Neuronal stem cell (in vitro differentiated cells): ENCODE results near the gene CXCL13.

ENCODE experiments used
- DNase-seq: peaks from one replicate; pipeline ENCODE4 v3.0.0-alpha.2; 2013; ENCODE audit warnings: low spot score
- H2AFZ ChIP-seq: one replicate; pipeline ENCODE4 v1.6.1; 2013; ENCODE audit warnings: mild to moderate bottlenecking, low read length, inconsistent platforms
- H2AK5ac ChIP-seq: 2 replicates; pipeline ENCODE4 v1.6.1; 2013; ENCODE audit warnings: low read depth, mild to moderate bottlenecking, inconsistent platforms, low read length, moderate library complexity, mixed read lengths
- H2BK120ac ChIP-seq: 2 replicates; pipeline ENCODE4 v1.6.1; 2013; ENCODE audit warnings: low read depth, mild to moderate bottlenecking, inconsistent platforms, low read length, moderate library complexity, mixed read lengths
- H2BK12ac ChIP-seq: one replicate; pipeline ENCODE4 v1.6.1; 2013; ENCODE audit warnings: low read length, inconsistent platforms
- H2BK15ac ChIP-seq: 2 replicates; pipeline ENCODE4 v1.6.1; 2013; ENCODE audit warnings: mild to moderate bottlenecking, low read length, inconsistent platforms, mixed read lengths
- H2BK5ac ChIP-seq: one replicate; pipeline ENCODE4 v1.6.1; 2013; ENCODE audit warnings: inconsistent platforms, mild to moderate bottlenecking, low read length, moderate library complexity
- H3K14ac ChIP-seq: one replicate; pipeline ENCODE4 v1.6.1; 2013; ENCODE audit warnings: low read length, inconsistent platforms
- H3K18ac ChIP-seq: 2 replicates; pipeline ENCODE4 v1.6.1; 2013; ENCODE audit warnings: low read length, inconsistent platforms
- H3K23ac ChIP-seq: 2 replicates; pipeline ENCODE4 v1.6.1; 2013; ENCODE audit warnings: low read depth, mild to moderate bottlenecking, mixed read lengths, low read length, inconsistent platforms; ENCODE audit not compliant: poor library complexity
- H3K27ac ChIP-seq: replicated peaks from 3 replicates; pipeline ENCODE4 v1.5.1; 2013; ENCODE audit warnings: low read length, inconsistent platforms
- H3K27me3 ChIP-seq, 3 experiments: 2 replicates each; pipeline ENCODE4 v1.6.1; 2013; ENCODE audit warnings: low read length in 3 of 3, mild to moderate bottlenecking in 2 of 3, inconsistent platforms in 1 of 3, low read depth in 1 of 3, mixed read lengths in 1 of 3, moderate library complexity in 1 of 3; ENCODE audit not compliant: control insufficient read depth in 3 of 3, insufficient read depth in 3 of 3
- H3K36me3 ChIP-seq, 2 donors: replicated peaks in 1 of 2; 2 replicates each; pipeline ENCODE4 v1.6.1; 2013; ENCODE audit warnings: low read length in 2 of 2; ENCODE audit not compliant: control insufficient read depth in 2 of 2, insufficient read depth in 2 of 2
- H3K4ac ChIP-seq: 2 replicates; pipeline ENCODE4 v1.6.1; 2013; ENCODE audit warnings: inconsistent platforms, mild to moderate bottlenecking, low read length, moderate library complexity
- H3K4me1 ChIP-seq, 2 donors: 1 replicate in 1 of 2; 2 replicates in 1 of 2; pipeline ENCODE4 v1.6.1; 2013; ENCODE audit warnings: low read length in 2 of 2, low read depth in 1 of 2; ENCODE audit not compliant: control insufficient read depth in 2 of 2, insufficient read depth in 1 of 2
- H3K4me2 ChIP-seq: one replicate; pipeline ENCODE4 v1.6.1; 2013; ENCODE audit warnings: mild to moderate bottlenecking, low read length, inconsistent platforms; ENCODE audit not compliant: insufficient read depth, poor library complexity, severe bottlenecking
- H3K4me3 ChIP-seq, 2 donors: 2 replicates each; pipeline ENCODE4 v1.5.1; 2013; ENCODE audit warnings: low read length in 2 of 2, mild to moderate bottlenecking in 2 of 2, inconsistent platforms in 1 of 2, moderate library complexity in 1 of 2
- H3K79me1 ChIP-seq: one replicate; pipeline ENCODE4 v1.6.1; 2013; ENCODE audit warnings: low read depth, mild to moderate bottlenecking, inconsistent platforms, low read length, moderate library complexity
- H3K9ac ChIP-seq: one replicate; pipeline ENCODE4 v1.6.1; 2013; ENCODE audit warnings: mild to moderate bottlenecking, low read depth, low read length, inconsistent platforms; ENCODE audit not compliant: poor library complexity
- H3K9me3 ChIP-seq, 2 donors: replicated peaks in 1 of 2; 2 replicates each; pipeline versions ENCODE3 to v1.6.1; 2013; ENCODE audit warnings: low read length in 2 of 2, mild to moderate bottlenecking in 2 of 2, inconsistent platforms in 1 of 2, low read depth in 1 of 2, mixed read lengths in 1 of 2, moderate library complexity in 1 of 2; ENCODE audit not compliant: control insufficient read depth in 2 of 2, insufficient read depth in 1 of 2
- H4K8ac ChIP-seq: one replicate; pipeline ENCODE4 v1.6.1; 2013; ENCODE audit warnings: low read depth, mild to moderate bottlenecking, inconsistent platforms, low read length, moderate library complexity
- H4K91ac ChIP-seq: one replicate; pipeline ENCODE4 v1.6.1; 2013; ENCODE audit warnings: low read length, low read depth, mild to moderate bottlenecking, inconsistent platforms; ENCODE audit not compliant: poor library complexity
- WGBS, 2 donors: extraction: QIAGEN DNeasy Blood & Tissue Kit; methylation state at CpG; one replicate each; pipeline ENCODE4 v1.1.7; 2013; ENCODE audit warnings: missing lambda C conversion rate in 2 of 2, mixed read lengths in 1 of 2; ENCODE audit not compliant: insufficient read length in 2 of 2, insufficient replicate concordance in 1 of 2; ENCODE audit errors: extremely low coverage in 2 of 2; 5-methylcytosine and 5-hydroxymethylcytosine counted together

The CXCL13 gene

GRCh38 chr4:77593101-77593500 is 12.5 kb upstream of the CXCL13 start:
- H3K79me1 ChIP-seq = no peaks in the 10 kb centered on the region
- no peak overlapping the region for H2AK5ac ChIP-seq
- H2BK120ac ChIP-seq = no peak overlapping the region
- no peak overlapping the region for H3K27ac ChIP-seq
- H3K4me3 ChIP-seq = no peak overlapping the region
- no peak overlapping the region for H3K4me2 ChIP-seq
- H2AFZ ChIP-seq = no peak overlapping the region
- no peak overlapping the region for H2BK15ac ChIP-seq
- no peak overlapping the region for H4K8ac ChIP-seq
- WGBS, 2 donors = no CpG with 5 or more reads among the region's 7 CpGs
- no peak for DNase-seq
- H3K18ac ChIP-seq = no peak overlapping the region
- no peaks in the 10 kb centered on the region for H3K9me3 ChIP-seq
- H4K91ac ChIP-seq = no peak overlapping the region
- H3K23ac ChIP-seq = no peak overlapping the region
- no peak overlapping the region for H3K14ac ChIP-seq
- no peaks in the 10 kb centered on the region for H3K27me3 ChIP-seq
- H3K4ac ChIP-seq = no peak overlapping the region
- H3K4me1 ChIP-seq = peaks cover 0 to 15% of the 10 kb centered on the region in 2 donors
- no peak overlapping the region for H2BK5ac ChIP-seq
- H2BK12ac ChIP-seq = no peak overlapping the region
- H3K9ac ChIP-seq = no peak overlapping the region
- no peaks in the 10 kb centered on the region for H3K36me3 ChIP-seq

- WGBS, 2 donors = no CpG with 5 or more reads among the region's 2 CpGs
- no peak overlapping the region for H2BK120ac ChIP-seq
Measured at GRCh38 chr4:77593993-77594392, 11.6 kb upstream of the CXCL13 start.

GRCh38 chr4:77595364-77595973 is 10.2 kb upstream of the CXCL13 start:
- no peak overlapping the region for H3K9ac ChIP-seq
- no peak overlapping the region for H2BK120ac ChIP-seq
- no peak overlapping the region for H4K91ac ChIP-seq
- no peak overlapping the region for H3K4me3 ChIP-seq
- H3K9me3 ChIP-seq = no peaks in the 10 kb centered on the region
- H3K4me2 ChIP-seq = no peak overlapping the region
- no peak overlapping the region for H3K27ac ChIP-seq
- H2BK12ac ChIP-seq = no peak overlapping the region
- H2AFZ ChIP-seq = no peak overlapping the region
- H3K23ac ChIP-seq = no peak overlapping the region
- H3K27me3 ChIP-seq = no peaks in the 10 kb centered on the region
- no peak overlapping the region for H2AK5ac ChIP-seq
- no peak overlapping the region for H3K18ac ChIP-seq
- no peak overlapping the region for H4K8ac ChIP-seq
- no CpG with 5 or more reads among the region's 4 CpGs for WGBS, 2 donors
- H2BK5ac ChIP-seq = no peak overlapping the region
- no peak overlapping the region for H3K14ac ChIP-seq
- peaks cover 0 to 5% of the 10 kb centered on the region in 2 donors for H3K4me1 ChIP-seq
- no peaks in the 10 kb centered on the region for H3K36me3 ChIP-seq
- no peak overlapping the region for H2BK15ac ChIP-seq
- no peak overlapping the region for H3K4ac ChIP-seq
- H3K79me1 ChIP-seq = no peaks in the 10 kb centered on the region
- no peak for DNase-seq

More at GRCh38 chr4:77593993-77594392, 11.6 kb upstream of the CXCL13 start:
- H3K9ac ChIP-seq = no peak overlapping the region
- H2AFZ ChIP-seq = peak overlapping the region; percentile 39
- no peak overlapping the region for H2AK5ac ChIP-seq
- H2BK15ac ChIP-seq = no peak overlapping the region
- H3K14ac ChIP-seq = no peak overlapping the region
- no peaks in the 10 kb centered on the region for H3K36me3 ChIP-seq
- H2BK5ac ChIP-seq = no peak overlapping the region
- no peak overlapping the region for H3K23ac ChIP-seq
- no peaks in the 10 kb centered on the region for H3K79me1 ChIP-seq
- no peaks in the 10 kb centered on the region for H3K27me3 ChIP-seq
- H3K4me2 ChIP-seq = no peak overlapping the region
- H3K4me3 ChIP-seq = no peak overlapping the region
- no peak overlapping the region for H2BK12ac ChIP-seq
- H3K9me3 ChIP-seq = no peaks in the 10 kb centered on the region
- H3K18ac ChIP-seq = no peak overlapping the region
- DNase-seq = no peak
- H4K8ac ChIP-seq = no peak overlapping the region
- H3K4me1 ChIP-seq = peaks cover 0 to 15% of the 10 kb centered on the region in 2 donors
- H4K91ac ChIP-seq = no peak overlapping the region
- H3K4ac ChIP-seq = no peak overlapping the region
- H3K27ac ChIP-seq = no peak overlapping the region

- Histone ChIP-seq H3K27me3 (peaks cover 0 to 12% (median 0%) of the 10 kb centered on the region in 3 experiments), H3K18ac (no peak overlapping the region), H2AFZ (no peak overlapping the region), H2BK15ac (no peak overlapping the region), H4K8ac (no peak overlapping the region), H3K4ac (no peak overlapping the region), H4K91ac (no peak overlapping the region), H3K9ac (no peak overlapping the region), H3K14ac (no peak overlapping the region), H2BK12ac (no peak overlapping the region), H2BK5ac (no peak overlapping the region), H3K9me3 (no peaks in the 10 kb centered on the region), H3K23ac (no peak overlapping the region), H2AK5ac (no peak overlapping the region), H3K4me3 (no peak overlapping the region), H3K79me1 (no peaks in the 10 kb centered on the region), H2BK120ac (no peak overlapping the region), H3K36me3 (no peaks in the 10 kb centered on the region), H3K4me1 (no peaks in the 10 kb centered on the region), H3K4me2 (no peak overlapping the region), H3K27ac (no peak overlapping the region)
- DNase-seq = no peak
- no CpG with 5 or more reads among the region's 2 CpGs for WGBS, 2 donors
Measured at GRCh38 chr4:77599378-77599777, 6.2 kb upstream of the CXCL13 start.
